Cardiac ventricle fibroblast (primary cell): ENCODE results near the gene OR9I1. TPM values are rescaled to one million over a fixed set of nuclear protein-coding genes. Genes with fewer than 3 reads are reported as not detected.

Source experiments
- total RNA-seq: library from RNA; depleted of rRNA; stranded (reverse); fragments of >200 nt; gene quantifications from 2 replicates; pipeline ENCODE4 v1.2.3, GENCODE V29; 2015

OR9I1 gene
- total RNA-seq = not detected in 2 replicates

GRCh38 chr11:58125469-58125868, at the start of gene OR9I1:
TSS of gene OR9I1 (minus strand) at chr11:58125530. CDS start at chr11:58119444, 6,086 bp downstream.

Other genes starting within 250 kb of the OR9I1 start
- not detected in 2 replicates for gene OR9Q1, start 101.6 kb downstream of the OR9I1 start, total RNA-seq
- gene OR6Q1, start 94.6 kb downstream of the OR9I1 start, total RNA-seq = not detected in 2 replicates
- gene OR9Q2, start 63.5 kb upstream of the OR9I1 start, total RNA-seq = not detected in 2 replicates
- not detected in 2 replicates for gene OR1S2, start 78.6 kb upstream of the OR9I1 start, total RNA-seq
- not detected in 2 replicates for gene OR1S1, start 87.2 kb upstream of the OR9I1 start, total RNA-seq
- gene OR10Q1, start 103.4 kb upstream of the OR9I1 start, total RNA-seq = not detected in 2 replicates
- not detected in 2 replicates for gene OR10W1, start 142.7 kb upstream of the OR9I1 start, total RNA-seq
- gene OR5B17, start 233.5 kb upstream of the OR9I1 start, total RNA-seq = not detected in 2 replicates